Stimulated activated CD8-positive, alpha-beta memory T cell treated with anti-CD3 and anti-CD28 coated beads, Interleukin-7, amount 100 ng/mL, for 4 hours (primary cell): Measurements from ENCODE around the gene MCL1.

ENCODE experiments used
- DNase-seq, 2 donors: peaks; one replicate each; pipeline ENCODE4 v3.0.0-alpha.2; 2020; ENCODE audit warnings: low read depth in 2 of 2

Gene MCL1

DNA sequence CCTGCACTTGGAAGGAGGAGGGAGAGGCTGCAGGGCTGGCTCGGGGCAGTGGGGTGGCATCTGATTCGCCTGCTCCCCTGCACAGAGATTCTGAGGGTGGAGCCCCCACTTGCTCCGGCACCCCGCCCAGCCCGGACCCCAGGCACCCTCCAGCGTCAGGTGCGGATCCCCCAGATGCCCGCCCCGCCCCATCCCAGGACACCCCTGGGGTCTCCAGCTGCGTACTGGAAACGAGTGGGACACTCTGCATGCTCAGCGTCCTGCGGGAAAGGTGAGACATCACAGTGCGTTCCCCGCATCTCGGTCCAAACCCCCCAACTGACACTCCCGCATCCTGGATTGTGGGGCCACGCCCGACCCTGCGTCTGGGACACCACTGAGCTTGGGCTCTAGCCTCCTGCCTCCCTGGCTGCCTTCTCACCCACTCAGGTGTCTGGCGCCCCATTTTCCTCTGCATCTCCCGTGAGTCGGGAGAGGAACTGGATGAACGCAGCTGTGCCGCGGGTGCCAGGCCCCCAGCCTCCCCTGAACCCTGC, 22.3 kb downstream of the MCL1 start:
- no peak for DNase-seq

DNA sequence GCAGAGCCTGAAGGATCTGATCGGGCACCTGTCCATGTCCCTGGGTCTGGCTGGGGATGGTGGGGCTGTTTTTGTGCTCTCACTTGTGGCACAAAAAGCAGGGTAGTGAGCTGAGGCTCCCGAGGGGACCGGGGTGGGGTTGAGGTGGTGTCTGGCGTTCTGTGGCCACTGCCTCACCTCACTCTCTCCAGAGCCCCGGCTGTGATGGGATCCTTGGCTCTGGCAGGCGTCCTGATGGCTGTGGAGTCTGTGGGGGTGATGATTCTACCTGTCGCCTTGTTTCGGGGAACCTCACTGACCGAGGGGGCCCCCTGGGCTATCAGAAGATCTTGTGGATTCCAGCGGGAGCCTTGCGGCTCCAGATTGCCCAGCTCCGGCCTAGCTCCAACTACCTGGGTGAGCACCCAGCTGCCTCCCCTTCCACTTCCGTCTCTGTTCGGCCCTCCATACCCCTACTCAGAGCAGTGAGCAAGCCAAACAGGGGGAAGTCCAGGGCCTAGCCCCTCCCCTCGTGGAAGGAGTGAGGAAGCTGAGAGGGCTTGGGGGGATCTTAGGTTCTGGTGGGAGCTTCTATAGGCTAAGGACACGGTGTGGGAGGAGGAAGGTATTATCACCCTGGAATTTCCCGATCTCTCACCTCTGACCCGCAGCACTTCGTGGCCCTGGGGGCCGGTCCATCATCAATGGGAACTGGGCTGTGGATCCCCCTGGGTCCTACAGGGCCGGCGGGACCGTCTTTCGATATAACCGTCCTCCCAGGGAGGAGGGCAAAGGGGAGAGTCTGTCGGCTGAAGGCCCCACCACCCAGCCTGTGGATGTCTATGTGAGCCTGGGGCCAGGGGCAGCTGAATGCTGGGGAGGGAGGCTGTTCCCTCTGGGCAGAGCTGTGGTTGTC, 23.2 kb downstream of the MCL1 start:
- no peak for DNase-seq

- DNase-seq = no peak
These were observed 24.0 kb downstream of the MCL1 start for GRCh38 chr1:150555198-150555970.

DNA sequence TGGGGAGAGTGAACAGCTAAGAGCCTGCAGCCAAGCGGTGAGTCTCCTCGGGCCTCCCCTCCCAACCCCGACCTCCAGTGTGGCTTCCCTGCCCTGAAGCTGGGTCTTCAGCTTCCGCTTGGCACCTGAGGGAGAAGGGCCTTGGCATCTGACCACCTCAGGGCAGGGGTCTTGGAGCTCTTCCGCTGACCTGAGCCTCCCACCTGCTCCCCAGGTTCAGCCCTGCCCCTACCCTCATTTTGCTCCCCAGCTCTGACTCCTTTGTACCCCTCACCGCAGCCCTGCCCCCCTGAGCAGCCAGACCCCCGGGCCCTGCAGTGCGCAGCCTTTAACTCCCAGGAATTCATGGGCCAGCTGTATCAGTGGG, 25.3 kb downstream of the MCL1 start:
- DNase-seq = no peak

- no peak for DNase-seq
These were observed 25.9 kb downstream of the MCL1 start for GRCh38 chr1:150553392-150554085.

DNA sequence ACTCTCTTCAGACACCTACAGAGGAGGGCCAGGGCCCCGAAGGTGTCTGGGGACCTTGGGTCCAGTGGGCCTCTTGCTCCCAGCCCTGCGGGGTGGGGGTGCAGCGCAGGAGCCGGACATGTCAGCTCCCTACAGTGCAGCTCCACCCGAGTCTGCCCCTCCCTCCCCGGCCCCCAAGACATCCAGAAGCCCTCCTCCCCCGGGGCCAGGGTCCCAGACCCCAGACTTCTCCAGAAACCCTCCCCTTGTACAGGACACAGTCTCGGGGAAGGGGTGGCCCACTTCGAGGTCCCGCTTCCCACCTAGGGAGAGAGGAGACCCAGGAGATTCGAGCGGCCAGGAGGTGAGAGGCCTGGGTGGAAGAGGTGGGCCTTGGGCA, 26.5 kb downstream of the MCL1 start:
- no peak for DNase-seq

- DNase-seq = no peak
These were observed 27.1 kb downstream of the MCL1 start for GRCh38 chr1:150552128-150552910.

DNA sequence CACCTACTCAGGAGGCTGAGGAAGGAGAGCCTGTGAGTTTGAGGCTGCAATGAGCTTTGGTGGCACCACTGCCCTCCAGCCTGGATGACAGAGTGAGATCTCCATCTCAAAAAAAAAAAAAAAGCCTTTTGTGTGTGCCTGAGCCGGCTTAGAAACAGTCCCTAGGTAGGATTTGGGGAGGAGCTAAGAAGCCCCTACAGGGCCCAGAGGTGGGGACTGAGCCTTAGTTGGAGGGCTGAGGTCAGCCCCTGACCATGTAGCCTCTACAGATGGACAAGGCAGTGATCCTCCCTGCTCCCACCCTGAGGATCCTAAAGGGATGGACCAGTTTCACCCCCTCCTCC, 27.7 kb downstream of the MCL1 start:
- no peak for DNase-seq

GRCh38 chr1:150551051-150551783, 28.2 kb downstream of the MCL1 start:
- no peak for DNase-seq

- DNase-seq = no peak
These were observed 29.0 kb downstream of the MCL1 start for GRCh38 chr1:150550222-150551050.

DNA sequence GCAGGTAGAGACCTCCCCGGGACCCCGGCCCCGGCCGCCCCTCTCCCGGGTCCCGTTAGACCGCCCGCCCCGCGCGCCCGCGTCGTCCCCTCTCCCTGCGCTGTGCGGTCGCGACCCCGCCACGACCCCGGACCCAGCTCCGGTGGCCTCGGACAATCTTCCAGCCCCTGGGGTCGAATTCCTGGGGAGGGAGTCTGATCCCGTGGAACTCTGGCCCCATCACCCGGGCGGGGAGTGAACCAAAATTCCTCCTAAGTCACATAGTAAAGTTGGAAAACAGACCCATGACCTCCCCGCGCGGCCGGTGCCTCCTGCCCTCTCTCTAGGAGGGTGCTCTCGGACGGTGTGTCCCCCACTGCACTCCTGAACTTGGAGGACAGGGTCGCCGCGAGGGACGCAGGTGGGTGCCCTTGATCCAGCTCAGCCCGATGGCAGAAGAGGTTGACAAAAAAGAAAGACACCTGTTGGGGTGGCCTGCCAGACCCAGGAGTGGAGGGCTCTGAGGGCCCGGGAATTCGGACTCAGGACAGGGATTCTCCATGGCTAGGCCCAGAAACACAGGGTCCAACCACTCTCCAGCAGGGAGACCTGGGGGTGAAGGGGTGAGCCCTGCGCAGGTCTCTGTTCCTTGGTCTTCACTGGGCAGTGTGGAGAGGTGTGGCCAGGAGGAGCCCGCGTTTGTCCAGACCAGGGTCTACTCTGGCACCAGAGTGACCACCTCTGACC, 29.8 kb downstream of the MCL1 start:
- DNase-seq = no peak

- DNase-seq = no peak
These were observed 30.5 kb downstream of the MCL1 start, which contains the start of gene ADAMTSL4 for GRCh38 chr1:150548632-150549495. TSS of gene ADAMTSL4 (plus strand) at chr1:150549408. CDS start at chr1:150552289, 2,881 bp downstream.

DNA sequence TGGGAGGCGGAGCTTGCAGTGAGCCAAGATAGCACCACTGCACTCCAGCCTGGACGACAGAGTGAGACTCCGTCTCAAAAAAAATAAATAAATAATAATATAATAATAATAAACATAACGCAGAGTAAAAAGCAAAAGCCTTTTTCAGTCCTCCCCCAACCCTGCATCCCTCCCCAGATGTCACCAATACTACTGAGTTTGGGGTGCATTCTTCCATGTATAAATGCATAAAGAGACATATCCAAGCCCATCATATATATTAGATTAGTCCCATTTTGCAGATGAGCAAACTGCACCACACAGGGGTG, 31.1 kb downstream of the MCL1 start:
- DNase-seq = no peak

DNA sequence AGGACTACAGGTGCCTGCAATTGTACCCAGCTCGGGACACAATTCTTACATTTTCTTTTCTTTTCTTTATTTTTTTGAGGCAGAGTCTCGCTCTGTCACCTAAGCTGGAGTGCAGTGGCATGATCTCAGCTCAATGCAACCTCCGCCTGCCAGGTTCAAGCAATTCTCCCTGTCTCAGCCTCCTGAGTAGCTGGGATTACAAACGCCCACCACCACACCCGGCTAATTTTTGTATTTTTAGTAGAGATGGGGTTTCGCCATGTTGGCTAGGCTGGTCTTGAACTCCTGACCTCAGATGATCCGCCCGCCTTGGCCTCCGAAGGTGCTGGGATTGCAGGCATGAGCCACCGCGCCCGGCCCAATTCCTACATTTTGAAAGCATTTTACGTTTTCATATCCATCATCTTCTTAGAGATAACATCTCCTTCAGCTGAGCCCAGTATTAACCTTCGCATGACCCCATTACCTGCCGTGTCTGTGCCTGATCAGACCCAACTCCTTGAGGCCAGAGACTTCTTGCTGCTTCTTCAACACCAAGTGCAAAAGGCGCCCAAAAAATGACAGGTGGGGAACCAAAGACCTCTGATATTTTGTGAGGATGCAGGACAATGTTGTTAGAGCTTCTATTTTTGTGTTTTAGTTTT, 33.0 kb downstream of the MCL1 start:
- no peak for DNase-seq

DNA sequence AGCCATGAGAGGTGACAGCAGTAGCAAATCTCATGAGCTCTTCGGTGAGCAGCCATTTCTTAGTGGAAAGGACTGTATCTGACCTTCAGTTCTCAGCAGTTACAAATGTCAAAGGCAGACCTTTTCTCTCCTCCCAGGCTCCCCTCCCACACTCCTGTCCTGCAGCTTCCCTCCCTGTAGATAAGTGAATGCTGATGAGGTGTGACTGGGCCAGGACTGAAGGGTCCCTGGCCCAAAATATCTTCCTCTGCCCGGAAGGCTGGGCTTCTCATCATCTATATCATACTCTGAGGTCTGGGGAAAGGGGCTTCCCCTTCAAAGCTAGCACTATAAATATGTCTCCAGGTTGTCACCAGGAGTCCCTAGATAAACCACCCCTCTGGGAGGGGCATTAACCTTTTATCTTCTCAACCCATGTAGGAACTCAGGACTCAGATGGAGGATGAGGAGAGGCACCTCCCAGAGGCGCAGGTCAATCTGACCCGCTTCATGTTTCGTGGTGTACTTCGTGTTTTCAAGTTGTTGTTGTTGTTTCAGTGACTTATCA, 33.9 kb downstream of the MCL1 start:
- DNase-seq = no peak

- DNase-seq = no peak
These were observed 35.2 kb downstream of the MCL1 start for GRCh38 chr1:150544204-150544603.

- DNase-seq = no peak
These were observed 35.8 kb downstream of the MCL1 start for GRCh38 chr1:150543500-150544143.
